WTC11 (cell line): Measurements from ENCODE around the gene TRAPPC11.

ENCODE experiments used
- ATF2 ChIP-seq: sonication (generic); formaldehyde crosslinking; IDR thresholded peaks from 2 replicates; pipeline ENCODE4 v1.8.1; 2022; ENCODE audit warnings: low read depth, missing genetic modification reagents, borderline replicate concordance
- ATF3 ChIP-seq: sonication (generic); formaldehyde crosslinking; conservative IDR thresholded peaks from 2 replicates; pipeline ENCODE4 v1.8.1; 2022; ENCODE audit warnings: mild to moderate bottlenecking, missing genetic modification reagents
- CBFB ChIP-seq: sonication (generic); formaldehyde crosslinking; IDR thresholded peaks from 2 replicates; pipeline ENCODE4 v1.8.1; 2022; ENCODE audit warnings: mild to moderate bottlenecking, low read depth, missing genetic modification reagents
- CREB1 ChIP-seq: sonication (generic); formaldehyde crosslinking; IDR thresholded peaks from 2 replicates; pipeline ENCODE4 v1.8.0; 2023; ENCODE audit warnings: mild to moderate bottlenecking, missing genetic modification reagents
- CTCF ChIP-seq: fragments of 200-600 bp; IDR thresholded peaks from 2 replicates; pipeline ENCODE4 v1.8.0; 2022; ENCODE audit warnings: antibody characterized with exemption
- NR1H2 ChIP-seq: sonication (generic); formaldehyde crosslinking; IDR thresholded peaks from 2 replicates; pipeline ENCODE4 v1.9.0; 2021; ENCODE audit warnings: mild to moderate bottlenecking, moderate library complexity, missing genetic modification reagents
- PRRX2 ChIP-seq: fragments of 250-450 bp; sonication (Bioruptor Pico); IDR thresholded peaks from 2 replicates; pipeline ENCODE4 v1.8.0; 2021; ENCODE audit warnings: mild to moderate bottlenecking
- SMAD3 ChIP-seq: sonication (generic); formaldehyde crosslinking; IDR thresholded peaks from 2 replicates; pipeline ENCODE4 v1.8.0; 2022; ENCODE audit warnings: missing genetic modification reagents, mild to moderate bottlenecking, borderline replicate concordance
- STAT6 ChIP-seq: sonication (generic); formaldehyde crosslinking; conservative IDR thresholded peaks from 2 replicates; pipeline ENCODE4 v1.8.1; 2023; ENCODE audit warnings: mild to moderate bottlenecking, low read depth, missing genetic modification reagents, moderate library complexity
- USF2 ChIP-seq: sonication (generic); formaldehyde crosslinking; IDR thresholded peaks from 2 replicates; pipeline ENCODE4 v1.8.1; 2023; ENCODE audit warnings: mild to moderate bottlenecking, missing genetic modification reagents, moderate library complexity

- TF ChIP-seq NR1H2 (CRISPR knock-in tag) (no peak), STAT6 (no peak), CBFB (CRISPR knock-in tag) (no peak), CTCF (no peak), ATF3 (CRISPR knock-in tag) (no peak), SMAD3 (no peak), PRRX2 (CRISPR knock-in tag) (no peak), CREB1 (no peak), USF2 (no peak), ATF2 (CRISPR knock-in tag) (no peak)
Observed at GRCh38 chr4:183633476-183634400, 25.4 kb upstream of the TRAPPC11 start.
